Brain microvascular endothelial cell (primary cell): Measurements from ENCODE around the gene CAMK1G.

Experiments
- DNase-seq: peaks from one replicate; pipeline ENCODE4 v3.0.0-alpha.2; 2020
- H3K27ac ChIP-seq: fragments of 250-450 bp; sonication (Bioruptor Pico); 2 replicates; pipeline ENCODE4 v1.5.1; 2020; ENCODE audit warnings: mild to moderate bottlenecking, moderate library complexity
- H3K27me3 ChIP-seq: fragments of 250-450 bp; sonication (Bioruptor Pico); replicated peaks from 2 replicates; pipeline ENCODE4 v1.5.1; 2020; ENCODE audit warnings: mild to moderate bottlenecking
- H3K36me3 ChIP-seq: fragments of 250-450 bp; sonication (Bioruptor Pico); replicated peaks from 2 replicates; pipeline ENCODE4 v1.5.1; 2020; ENCODE audit warnings: mild to moderate bottlenecking
- H3K4me3 ChIP-seq: 2 replicates; pipeline ENCODE4 v1.5.1; 2011; ENCODE audit warnings: low read depth, mild to moderate bottlenecking, control low read depth, low read length, moderate library complexity
- in situ Hi-C: cut with HindIII; loops from 2 replicates; pipeline ENCODE4 v1.10.0; 2017; ENCODE audit warnings: low sequenced_read_pairs, low pct_ligation_motif_present
- TF ChIP-seq, protein P1 (sequence below): IDR thresholded peaks from 2 replicates; pipeline ENCODE4 v1.5.1; 2011; ENCODE audit warnings: low read depth, mild to moderate bottlenecking, moderate library complexity, low read length, control low read depth, inconsistent platforms; ENCODE audit errors: missing control alignments

Gene CAMK1G

DNA sequence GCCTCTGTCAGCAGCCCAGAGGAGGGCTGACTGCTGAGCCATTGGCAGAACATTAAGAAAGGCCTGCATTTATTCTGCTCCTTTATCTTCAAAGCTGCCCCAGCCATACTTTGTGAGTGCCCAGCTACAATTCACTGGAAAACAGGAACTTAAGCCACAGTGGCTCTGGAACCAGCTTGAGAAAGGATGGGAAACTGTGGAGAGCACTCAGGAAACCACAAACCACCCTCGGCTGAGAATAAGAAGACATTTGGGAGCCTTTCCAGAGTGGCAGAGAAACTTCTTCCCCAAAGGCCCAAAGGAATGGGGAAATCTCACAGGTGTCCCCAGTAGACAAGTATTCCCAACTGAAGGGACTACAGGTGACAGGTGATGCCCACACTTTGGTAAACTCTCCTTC, 66.9 kb downstream of the CAMK1G start:
- peak overlapping the region; percentile 33 for H3K27ac ChIP-seq

DNA sequence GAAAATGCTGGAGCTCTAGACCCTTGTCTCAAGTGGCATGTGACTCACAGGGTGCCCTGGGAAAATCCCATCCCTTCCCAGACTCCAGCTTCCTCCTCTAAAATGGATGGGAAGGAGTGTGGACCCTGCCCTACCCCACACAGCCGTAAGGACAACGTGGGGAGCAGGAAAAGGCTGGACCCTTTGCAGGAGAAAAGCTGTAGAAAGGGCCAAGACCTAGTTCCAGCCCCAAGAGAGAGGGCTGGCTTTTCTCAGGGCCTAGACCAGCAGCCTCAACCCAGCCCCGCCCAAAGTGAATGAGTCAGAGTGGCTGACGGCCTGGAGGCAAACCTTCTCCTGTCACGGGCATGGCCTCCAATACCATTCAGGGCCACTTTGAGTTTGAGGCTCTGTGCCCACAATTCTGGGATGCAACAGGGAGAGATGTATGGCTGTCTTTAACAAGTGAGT, 67.6 kb downstream of the CAMK1G start:
- Histone ChIP-seq H3K27ac (peak overlapping the region; percentile 33), H3K27me3 (no peaks in the 10 kb centered on the region), H3K4me3 (no peak overlapping the region), H3K36me3 (no peaks in the 10 kb centered on the region)
- DNase-seq: peak; percentile 79
- in situ Hi-C loops: no loop called here
- TF ChIP-seq, protein P1, sequence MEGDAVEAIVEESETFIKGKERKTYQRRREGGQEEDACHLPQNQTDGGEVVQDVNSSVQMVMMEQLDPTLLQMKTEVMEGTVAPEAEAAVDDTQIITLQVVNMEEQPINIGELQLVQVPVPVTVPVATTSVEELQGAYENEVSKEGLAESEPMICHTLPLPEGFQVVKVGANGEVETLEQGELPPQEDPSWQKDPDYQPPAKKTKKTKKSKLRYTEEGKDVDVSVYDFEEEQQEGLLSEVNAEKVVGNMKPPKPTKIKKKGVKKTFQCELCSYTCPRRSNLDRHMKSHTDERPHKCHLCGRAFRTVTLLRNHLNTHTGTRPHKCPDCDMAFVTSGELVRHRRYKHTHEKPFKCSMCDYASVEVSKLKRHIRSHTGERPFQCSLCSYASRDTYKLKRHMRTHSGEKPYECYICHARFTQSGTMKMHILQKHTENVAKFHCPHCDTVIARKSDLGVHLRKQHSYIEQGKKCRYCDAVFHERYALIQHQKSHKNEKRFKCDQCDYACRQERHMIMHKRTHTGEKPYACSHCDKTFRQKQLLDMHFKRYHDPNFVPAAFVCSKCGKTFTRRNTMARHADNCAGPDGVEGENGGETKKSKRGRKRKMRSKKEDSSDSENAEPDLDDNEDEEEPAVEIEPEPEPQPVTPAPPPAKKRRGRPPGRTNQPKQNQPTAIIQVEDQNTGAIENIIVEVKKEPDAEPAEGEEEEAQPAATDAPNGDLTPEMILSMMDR: no peak

More for the DNA sequence above, 66.9 kb downstream of the CAMK1G start:
- TF ChIP-seq, protein P1: no peak
- Histone ChIP-seq H3K4me3 (no peak overlapping the region), H3K27me3 (no peaks in the 10 kb centered on the region), H3K36me3 (no peaks in the 10 kb centered on the region)
- no peak for DNase-seq
- in situ Hi-C loops: no loop called here

DNA sequence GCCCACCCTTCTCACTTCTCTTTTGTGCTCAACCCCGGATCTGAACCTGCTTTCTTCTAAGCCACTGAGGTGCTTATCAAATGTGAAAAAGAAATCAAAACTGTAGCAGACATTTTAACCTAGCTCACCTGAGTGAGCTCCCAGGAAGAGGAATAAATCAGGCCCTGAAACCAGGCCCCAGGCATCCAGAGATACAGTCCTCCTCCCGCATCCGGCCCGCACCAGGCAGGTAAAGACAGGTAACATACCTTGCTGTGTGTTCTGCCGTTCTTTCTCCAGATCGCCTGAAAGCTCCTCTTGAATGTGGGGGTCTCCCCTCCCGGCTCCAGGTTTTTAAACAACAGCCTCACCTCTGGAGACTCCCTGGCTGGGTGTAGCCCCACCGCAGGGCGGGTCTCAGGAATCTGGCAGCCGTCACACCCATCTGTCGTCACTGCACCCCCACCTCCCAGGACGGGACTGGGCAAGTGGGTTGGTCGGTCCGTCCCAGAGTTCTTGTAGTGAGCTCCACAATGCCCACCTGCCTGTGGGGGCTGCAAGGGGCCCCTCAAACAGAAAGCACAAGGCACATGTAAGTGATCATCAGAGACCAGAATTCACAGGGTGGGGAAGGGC, 68.7 kb downstream of the CAMK1G start, which contains the start of gene LAMB3:
Gene LAMB3, minus strand, starts transcription at position 305 of the 615 bp plus-strand sequence. CDS start 1,481 bp downstream, outside the sequence.
- TF ChIP-seq, protein P1: no peak
- Histone ChIP-seq H3K36me3 (no peaks in the 10 kb centered on the region), H3K27ac (peak within 1 kb of the TSS; percentile 33), H3K4me3 (no peak within 1 kb of the TSS), H3K27me3 (no peaks in the 10 kb centered on the region)
- in situ Hi-C loops: no loop called here
- DNase-seq: no peak

DNA sequence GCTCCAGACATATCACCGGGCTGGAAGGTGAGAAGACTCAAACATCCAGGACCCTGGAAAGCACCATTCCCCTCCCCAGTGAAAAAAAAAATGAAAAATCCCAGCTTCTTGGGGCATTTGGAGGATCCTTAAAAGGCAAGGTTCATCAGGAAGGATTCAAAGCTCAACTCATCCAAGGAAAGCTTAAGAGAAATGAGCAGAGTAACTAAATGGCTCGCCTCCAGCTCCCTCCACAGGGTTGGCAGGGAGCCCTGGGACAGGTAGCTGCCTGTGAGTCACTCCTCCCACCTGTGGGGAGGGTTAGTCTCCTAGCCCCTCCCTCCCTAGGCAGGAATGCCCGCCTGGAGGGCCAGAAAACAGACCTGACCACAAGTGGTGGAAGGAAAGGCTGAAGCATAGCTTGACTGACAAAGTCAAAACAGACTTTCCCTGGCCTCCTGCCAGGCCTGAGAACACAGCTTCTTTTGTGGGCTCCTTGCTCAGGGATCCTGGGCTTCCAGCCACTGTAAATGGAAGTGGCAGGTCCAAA, 69.4 kb downstream of the CAMK1G start:
- Histone ChIP-seq H3K4me3 (no peak overlapping the region), H3K36me3 (no peaks in the 10 kb centered on the region), H3K27me3 (no peaks in the 10 kb centered on the region), H3K27ac (no peak overlapping the region)
- DNase-seq: peak; percentile 51
- in situ Hi-C loops: no loop called here
- TF ChIP-seq, protein P1: no peak

DNA sequence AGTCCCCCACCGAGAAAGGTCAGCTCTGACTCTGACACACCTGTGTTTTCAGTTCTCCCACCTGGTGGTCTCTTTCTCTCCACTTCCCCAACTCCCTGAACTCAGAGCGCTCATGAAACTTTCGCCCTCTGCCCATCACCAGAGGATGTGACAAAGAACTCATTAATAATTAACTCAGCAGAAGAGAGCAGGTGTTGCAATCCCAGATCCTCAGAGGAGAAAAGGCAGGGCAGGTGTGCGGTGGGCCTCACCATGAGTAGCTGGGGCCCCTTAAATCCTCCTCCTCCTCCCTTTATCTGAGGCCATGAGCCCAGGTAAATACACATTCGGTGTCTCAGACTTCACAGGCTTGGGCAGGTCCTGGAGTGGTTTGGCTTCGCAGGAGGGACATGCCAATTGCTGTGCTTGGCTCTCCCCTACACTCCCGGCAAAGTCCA, 70.4 kb downstream of the CAMK1G start:
- no peak overlapping the region for H3K4me3 ChIP-seq
- no peaks in the 10 kb centered on the region for H3K27me3 ChIP-seq
- no peak overlapping the region for H3K27ac ChIP-seq
- H3K36me3 ChIP-seq: no peaks in the 10 kb centered on the region
- in situ Hi-C loops: no loop called here
- TF ChIP-seq, protein P1: no peak
- no peak for DNase-seq
